ENCODE measurements around the gene FKTN.

FKTN gene

DNA sequence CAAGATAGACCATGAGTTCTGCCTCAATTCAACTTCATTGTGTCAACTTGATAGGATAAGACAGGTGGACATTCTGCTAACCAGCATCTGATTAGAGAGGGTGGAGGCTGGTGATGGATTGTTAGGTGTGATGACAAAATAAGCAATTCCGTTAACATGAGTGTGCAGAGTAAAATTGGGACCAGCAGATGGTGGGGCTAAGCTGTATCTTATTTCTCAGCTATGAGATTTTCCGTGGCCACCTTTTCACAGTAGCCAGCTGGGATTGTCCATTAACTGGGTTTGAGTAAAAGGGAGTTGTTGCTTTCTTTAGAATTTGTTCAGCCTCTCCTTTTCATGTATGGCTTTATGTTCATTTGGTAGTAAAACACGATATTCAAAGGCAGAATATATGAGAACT is 75.5 kb downstream of the FKTN start:
- FAIRE-seq: no peak

DNA sequence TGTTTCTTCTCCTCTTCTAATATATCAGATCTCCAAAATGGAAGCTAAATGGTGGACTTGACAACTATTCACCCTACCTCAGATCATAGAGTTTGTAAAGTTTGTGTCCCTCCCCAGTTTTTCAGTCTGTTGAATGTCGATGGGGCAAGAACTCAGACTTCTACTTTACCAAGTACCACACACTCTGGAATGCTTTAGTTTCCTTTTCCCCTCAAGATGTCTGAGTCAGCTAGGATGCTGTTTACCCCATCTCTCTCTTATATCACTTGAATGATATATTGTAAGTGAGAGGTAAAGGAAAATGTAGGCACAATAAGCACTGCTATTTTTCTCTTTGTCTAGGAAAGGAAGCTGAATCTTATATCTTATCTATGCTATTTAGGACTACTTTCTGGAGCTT is 78.4 kb downstream of the FKTN start:
- no peak for FAIRE-seq

DNA sequence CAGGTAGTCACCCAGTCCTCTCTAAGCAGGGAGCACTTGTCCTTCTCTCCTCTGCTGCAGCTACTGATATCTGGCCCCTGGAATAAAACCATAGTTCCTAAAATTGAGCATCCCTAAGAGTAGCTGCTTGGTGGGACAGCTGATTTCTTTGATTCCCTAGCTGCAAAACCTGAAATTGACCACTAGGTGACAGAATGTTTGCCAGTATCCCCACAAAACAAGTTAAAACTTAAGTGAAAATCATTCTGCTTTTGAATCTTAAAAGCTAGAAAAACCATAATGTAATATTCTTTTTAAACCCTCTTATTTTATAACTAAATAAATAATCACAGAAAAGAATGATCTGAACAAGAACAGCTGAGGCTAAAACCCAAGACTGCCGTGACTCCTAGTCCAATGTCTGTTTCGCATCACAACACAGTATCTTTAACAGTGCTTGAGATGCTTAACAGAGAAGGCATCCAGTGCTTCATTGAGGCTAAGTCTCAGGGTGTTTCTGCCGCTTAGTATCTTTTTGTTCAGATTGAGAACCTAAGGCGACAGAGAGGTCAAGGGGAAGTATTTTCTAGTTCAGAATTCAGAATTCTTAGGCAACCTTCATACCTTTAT is 80.0 kb downstream of the FKTN start:
- peak; percentile 44 for FAIRE-seq

DNA sequence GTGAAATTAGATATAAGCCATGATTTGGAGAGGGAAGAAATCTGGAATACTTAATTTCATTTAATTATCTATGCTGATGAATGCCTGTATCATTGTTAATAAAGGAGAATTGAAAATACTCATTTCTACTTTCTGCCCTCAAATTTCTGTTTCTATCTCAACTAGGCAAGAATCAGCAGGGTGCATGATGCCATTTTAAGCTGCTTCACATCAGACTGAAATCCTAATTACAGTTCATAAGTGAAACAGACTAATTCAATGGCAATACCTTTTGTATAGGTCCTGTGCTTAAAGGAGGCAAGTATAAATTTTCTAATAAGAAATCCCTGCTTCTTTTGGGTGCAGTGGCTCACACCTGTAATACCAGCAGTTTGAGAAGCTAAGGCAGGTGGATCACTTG is 82.0 kb downstream of the FKTN start:
- no peak for FAIRE-seq

DNA sequence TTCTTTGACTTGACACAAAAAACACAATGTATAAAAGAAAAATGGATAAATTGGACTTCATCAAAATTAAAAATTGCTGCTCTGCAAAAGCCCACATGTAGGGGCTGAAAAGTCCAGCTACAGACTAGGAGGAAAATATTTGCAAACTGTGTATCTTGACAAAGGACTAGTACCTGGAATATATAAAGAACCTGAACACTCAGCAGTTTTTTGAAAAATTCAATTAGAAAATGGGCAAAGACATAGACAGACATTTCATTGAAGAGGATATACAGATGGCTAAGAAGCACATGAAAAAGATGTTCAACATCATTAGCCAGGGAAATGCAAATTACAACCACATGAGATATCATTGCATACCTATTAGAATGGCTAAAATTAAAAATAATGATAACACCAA is 85.9 kb downstream of the FKTN start:
- FAIRE-seq: no peak

DNA sequence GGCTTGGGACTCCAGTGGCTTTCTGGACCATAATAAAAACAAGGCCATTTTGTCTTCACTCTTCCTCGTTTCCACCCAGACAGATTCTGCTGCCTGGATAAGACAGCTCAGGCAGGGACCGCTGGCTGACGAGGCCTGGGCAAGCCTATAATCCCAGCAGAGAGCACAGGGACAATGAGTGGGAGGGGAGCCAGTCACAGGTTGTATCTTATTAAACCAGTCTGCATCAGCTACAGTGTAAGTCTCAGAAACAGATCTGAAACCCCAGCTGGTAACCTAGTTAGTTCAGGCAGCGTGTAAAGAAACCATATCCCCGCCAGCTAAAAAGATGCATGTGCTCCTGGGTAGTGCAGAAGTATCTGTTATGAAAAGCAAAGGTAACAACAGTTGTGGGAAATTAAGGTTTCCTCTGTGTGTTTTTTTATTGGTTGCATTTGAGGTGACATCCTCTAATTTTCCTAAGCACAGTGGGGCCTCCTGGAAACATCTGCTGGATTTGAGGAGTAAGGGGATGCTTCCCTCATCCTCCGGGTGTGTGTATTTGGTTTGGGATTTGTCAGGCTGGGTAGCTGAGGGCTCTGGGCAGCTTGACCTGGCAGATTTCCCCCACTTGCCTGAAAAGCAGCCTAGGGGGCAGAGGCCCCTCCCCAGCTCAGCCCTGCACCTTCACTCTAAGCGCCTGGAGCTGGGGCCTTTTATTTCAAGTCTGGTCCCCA is 89.1 kb downstream of the FKTN start:
- FAIRE-seq: no peak

DNA sequence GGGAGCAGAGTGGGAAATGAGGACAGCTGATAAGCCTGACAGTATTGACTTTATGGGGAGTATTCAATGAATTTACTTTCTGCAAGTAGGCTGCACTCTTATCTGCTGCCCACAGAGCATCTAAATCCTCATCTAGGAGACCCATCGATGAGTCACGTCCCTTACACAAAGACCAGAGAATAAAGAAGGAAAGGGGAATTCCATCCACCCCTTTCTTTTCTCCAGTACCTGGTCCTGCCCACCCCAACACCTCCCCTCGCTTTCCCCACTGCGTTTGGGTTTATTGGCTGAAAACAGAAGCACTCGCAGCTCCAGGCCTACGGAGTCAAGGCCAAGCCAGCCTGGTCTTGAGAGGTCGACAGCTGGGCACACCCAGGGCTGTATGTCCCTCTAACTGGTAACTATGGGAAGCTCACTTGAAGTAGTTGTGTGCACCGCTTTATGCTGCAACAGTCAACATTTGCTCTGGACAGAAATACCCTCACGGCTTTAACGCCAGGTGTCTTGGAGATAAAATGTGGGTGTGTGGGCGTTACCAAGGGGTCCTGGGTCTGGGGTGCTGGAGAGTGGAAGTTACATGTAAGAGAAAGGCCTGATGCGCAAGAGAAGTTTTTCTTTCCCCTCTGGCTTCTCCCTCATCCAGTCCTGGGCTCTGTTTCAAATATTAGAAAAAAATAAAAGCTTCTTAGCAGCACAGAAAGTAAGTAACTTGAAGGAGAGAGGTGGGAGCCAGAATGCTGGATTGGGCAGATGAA is 89.8 kb downstream of the FKTN start:
- no peak for FAIRE-seq

DNA sequence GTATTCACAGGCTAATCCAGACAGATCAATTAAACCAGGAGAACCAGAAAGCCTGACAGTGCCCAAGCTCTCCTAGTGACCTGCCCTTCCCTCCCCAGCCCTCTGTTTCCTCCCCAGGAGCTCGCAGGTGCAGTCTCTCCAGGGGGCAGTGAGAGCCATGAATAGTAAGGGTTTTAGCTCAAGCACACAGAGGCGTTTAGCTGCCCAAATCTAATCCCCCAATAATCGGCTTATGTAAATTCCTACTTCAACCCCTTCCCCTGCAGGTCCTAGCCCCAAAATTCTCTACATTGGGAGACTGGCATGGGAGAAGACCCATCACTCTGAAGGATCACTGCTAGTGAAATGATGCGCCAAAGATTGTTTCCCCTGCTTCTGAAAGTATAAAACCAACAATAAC is 93.9 kb downstream of the FKTN start:
- no peak for FAIRE-seq

DNA sequence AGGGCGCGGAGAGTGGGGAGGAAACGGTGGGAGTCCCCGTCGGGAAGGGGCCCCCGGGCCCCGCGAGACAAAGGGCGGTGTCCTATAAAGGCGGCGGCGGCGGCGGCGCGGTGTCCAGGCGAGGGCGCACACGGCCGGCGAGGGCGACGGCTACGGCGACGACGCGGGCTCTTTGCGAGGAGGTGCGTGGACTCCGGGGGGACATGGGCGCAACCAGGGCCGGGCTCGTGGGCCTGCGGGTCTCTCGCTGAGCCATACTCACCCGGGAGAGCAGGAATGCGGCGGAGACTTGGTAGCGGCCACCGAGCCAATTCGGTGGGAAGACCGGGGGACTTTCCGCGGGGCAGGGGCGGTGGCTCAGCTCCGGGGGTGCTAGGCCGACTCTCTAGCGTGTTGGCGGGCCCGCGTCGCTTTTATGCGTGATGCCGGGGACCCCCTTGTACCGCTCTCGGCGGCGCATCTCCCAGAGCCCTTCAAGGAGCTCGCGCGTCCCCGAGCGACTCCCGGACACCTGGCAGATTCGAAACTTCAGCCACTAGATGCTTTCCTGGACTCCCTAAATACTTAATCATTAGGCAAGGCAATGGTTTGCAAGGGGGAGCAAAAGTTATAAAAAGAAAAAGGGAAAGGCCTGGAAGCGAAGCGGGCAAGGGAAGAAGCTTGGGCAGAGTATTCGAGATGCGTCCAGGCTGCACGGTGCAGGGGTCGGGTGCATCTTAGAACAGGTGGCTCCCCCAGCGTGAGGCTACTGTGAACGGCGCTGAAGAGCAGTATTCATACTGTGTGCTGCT is 98.4 kb downstream of the FKTN start:
- no peak for FAIRE-seq

DNA sequence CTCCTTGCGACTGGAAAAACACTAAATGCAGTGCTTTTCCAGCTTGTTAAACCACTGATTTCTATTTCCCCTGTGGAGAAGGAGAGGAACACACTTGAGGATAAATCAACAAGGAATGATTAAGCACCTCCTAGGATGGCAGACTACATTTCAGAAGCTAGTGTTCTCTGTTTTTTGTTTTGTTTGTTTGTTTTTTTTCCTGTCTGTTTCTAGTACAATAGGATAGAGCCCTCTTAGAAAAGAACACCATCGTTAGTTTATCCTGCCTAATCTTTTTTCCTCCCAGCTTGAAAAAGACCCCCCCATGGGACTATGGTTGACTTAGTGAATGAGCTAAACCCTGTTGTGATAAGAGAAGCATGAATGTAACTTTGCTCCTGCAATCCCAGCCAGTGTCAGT is 100.4 kb downstream of the FKTN start:
- FAIRE-seq: no peak

DNA sequence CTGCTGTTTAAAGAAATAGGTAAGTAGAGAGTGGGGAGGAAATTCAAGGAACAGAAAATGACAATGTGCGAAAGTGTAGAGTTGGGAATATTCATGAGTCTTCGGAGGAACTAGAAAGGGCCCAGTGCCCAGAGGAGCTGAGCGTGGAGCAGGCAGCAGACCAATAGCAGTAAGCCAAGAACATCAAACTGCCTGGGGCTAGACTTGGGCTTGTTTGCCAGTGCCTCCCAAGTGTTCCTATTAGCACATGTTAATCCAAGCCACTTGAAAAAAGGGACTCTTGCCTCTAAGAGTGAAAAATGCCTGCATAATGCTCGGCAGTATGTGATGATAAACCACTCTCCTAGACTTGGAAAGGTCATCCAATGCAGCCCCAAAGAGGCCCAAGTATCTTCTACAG is 103.1 kb downstream of the FKTN start:
- no peak for FAIRE-seq

DNA sequence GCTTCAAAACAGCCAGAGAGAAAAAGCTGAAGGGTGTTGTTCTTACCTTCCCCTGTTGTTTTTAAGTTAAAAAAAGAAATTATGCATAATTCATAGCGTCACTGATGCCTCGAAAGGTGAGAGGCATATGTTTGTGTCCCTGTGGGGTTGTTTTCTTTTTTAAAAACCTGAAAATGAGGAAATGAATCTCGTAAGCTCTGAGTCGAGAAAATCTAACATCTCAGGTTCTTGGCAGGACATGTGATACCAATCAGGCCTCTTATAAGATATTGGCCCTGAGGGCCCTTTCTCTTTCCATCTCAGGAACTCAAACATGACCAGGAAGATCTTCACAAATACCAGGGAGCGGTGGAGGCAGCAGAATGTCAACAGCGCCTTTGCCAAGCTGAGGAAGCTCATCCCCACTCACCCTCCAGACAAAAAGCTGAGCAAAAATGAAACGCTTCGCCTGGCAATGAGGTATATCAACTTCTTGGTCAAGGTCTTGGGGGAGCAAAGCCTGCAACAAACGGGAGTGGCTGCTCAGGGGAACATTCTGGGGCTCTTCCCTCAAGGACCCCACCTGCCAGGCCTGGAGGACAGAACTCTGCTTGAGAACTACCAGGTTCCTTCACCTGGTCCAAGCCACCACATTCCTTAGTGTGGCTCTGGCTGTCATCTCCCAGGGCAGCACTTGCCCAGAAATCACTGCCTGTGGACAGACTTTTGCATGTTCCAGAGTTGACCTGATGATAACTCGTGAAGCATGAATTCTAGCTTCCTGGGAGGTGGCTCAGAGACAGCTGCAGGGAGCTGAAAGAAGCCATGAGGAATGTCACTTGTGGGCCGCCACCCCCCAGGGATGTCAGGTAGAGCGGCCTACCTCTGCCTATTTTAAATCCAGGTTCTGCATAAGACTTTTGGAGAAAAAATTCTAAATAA is 104.5 kb downstream of the FKTN start, which contains the start of gene TAL2:
TAL2 (plus strand) TSS at position 274 of the 921 bp plus-strand sequence; CDS start at position 314, 40 bp downstream.
- FAIRE-seq: no peak

DNA sequence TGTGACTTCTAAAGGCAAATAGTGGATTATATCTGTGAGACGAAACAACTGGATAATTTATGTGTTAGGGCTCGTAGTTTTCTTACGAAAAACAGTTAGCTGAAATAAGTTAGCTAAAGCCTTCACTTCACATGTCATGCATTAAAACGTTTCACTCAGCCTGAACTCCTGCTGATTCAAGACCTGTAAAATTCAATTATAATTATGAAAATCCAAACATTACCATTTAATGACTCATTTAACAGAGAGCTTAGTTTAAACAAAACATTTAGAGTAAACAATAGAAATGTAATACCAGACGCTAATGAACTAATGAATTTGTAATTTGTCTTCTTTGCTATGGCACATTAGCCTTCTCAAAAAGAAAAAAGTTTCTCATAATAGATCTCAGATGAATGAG is 106.0 kb downstream of the FKTN start:
- no peak for FAIRE-seq

DNA sequence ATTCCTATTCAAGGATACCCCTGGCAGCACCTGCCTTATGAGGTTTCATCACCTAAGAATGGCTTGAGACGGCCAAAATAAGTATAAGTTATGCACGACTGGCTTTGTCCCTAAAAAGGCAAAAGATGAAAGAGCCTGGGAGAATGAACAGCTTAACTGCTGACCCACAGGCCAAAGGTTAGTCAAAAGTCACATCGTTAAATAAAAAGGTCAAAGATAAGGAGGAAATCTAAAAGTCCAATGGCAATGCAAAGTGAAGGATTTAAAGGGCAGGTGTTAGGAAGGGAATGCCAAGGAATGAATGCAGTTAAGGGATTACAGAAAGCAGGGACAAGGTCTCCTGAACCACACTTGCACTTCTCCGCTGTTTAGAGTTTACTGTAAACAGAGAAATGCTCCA is 109.9 kb downstream of the FKTN start:
- FAIRE-seq: no peak

DNA sequence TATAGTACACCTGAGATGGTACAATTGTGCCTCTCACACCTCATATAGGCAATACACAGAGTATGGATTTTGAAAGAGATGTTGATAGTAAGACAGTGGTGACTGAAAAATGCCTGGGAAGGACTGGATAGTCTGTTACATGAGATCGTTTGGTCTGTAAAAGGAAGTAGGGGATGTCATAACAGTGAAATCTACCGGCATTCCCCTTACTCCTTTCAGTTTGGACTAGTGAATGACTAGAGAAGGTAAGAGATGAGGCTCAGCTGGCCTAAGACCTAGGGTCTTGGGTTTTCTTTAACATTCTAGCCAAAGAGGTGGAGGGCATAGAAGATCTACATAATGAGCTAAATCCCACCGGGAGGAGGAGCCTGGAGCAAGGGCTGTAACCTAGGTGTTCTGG is 112.4 kb downstream of the FKTN start:
- no peak for FAIRE-seq

DNA sequence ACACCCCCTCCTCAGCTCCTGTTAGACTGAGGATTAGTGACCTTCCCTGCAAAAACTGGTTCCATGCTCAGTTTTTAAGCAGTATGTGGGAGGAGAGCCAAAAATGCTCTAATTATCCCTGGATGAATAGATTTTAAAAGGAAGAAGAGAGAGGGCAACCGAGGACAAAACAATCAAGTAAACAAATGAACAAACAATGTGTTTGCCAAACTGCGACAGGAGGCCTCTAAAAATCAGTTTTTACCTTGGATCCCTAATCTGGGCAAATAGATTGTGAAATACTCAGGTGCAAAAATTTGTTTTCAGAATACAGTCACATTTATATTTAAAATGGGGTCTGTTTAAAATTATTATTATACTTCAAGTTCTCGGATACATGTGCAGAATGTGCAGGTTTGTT is 112.8 kb downstream of the FKTN start:
- no peak for FAIRE-seq

DNA sequence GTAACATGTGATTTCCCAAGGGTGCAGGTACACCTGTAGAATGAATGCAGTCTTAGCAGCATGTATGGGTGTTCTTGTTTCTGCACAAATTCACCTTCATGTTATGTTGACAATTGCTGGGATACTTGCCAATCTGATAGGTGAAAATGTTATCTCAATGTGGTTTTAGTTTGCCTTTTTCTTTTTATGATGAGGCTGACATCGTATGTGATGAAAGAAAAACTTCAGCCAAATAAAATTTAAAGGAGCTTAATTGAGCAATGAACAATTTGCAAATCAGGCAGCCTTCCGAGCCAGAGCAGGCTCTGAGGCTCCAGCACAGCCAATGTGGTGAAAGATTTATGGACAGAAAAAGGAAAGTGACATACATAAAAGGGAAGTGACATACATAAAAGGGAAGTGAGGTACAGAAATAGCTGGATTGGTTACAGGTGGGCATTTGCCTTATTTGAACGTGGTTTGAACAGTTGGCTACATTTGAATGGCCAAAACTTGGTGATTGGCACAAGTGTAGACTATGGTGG is 114.8 kb downstream of the FKTN start:
- FAIRE-seq: no peak

DNA sequence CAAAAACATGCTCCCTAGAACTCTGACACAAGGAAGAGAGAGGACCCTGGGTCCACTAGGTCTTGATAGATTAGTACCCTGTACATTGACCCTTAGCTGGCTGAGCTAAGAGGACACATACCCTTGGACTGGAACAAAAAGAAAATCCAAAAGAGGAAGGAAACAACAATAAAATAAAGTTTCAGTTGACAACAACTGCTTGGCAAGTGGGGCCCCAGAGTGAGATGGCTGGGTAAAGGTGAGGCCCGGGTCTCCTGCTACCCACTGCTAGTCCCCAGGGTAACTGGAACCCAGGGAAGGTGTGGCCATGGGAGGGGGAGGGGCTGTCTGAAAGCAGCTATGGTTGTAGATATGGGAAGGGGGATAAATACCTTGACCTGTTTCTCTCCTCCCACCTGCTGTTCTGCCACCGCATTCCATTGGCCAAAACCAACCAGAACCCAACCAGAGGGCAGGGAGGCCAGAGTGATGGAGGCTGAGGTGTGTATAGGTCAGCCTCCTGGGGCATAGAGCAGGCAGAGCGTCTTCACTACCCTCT is 116.0 kb downstream of the FKTN start:
- FAIRE-seq: no peak

DNA sequence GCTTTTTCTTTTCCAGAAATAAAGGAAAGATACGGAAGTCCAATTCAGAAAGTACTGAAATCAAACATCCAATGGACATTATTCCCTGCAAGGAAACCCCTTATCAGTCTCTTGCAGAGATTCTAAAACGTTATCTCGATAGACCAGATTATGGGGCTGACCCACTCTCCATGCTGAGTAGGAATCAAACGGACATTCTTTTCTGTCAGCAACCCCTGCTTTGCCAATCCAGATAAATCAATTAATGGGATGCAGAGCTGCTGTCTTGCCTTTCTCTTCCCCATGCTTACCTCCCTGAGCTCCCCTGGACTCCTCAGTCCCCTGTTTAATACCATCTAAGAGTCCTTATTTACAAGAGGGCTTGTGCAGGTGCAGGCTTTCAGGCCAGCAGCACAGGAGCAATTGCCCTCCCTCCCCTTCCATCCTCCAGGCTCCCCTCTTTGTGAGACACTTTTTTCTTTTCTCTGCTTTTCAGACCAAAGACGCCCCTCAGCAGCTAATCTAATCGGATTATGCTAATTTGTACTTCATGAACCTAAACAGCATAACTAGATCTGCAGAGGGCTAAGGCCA is 118.5 kb downstream of the FKTN start:
- FAIRE-seq: no peak

DNA sequence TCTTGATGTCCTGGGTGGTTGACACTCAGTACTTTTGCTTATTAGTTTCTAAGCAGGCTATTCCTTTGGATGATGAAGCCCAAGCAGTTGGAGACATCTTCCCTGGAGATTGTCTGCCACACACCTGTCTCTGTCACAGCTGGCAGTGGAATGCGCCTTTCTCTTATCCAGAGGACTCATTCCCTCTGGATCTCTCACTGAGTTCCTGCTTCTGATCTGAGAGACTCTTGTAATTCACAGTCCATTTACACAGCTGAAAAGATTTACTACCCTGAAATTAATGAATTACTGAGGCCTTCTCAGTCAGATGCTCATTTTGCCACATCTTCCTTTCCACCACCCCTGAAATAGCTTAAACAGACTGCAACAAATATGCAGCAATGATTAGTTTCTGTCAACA is 120.2 kb downstream of the FKTN start:
- no peak for FAIRE-seq

DNA sequence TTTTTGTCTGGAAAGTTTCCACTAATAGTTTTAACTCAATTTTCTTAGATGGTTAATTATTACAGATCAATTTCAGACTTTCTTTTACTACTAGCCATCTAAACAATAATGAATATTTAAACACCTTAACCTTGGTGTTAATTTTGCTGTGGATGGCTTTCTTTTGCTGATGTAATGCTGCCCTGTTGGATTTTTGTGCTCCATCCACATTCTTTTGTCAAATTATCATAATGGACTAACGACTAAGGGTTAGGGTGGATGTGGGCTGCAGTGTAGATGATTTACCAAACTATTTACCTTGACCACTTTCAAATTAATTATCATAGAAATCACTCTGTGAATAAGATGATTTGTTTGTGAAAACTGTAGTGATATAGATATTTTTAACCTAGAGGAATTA is 120.8 kb downstream of the FKTN start:
- no peak for FAIRE-seq
